ENCODE measurements around the gene MTF2. TPM values are rescaled to one million over a fixed set of nuclear protein-coding genes. Genes with fewer than 3 reads are reported as not detected.

The MTF2 gene
- total RNA-seq, 1 experiment from 2014 or later: 30.7 TPM

- DNase-seq (ENCODE audit: low spot score): no peak
These were observed 107.6 kb downstream of the MTF2 start for GRCh38 chr1:93186667-93187066.

Other genes with a start within 250 kb of the MTF2 start
- 799 and 911 TPM in 2 replicates for gene RPL5, start 247.2 kb upstream of the MTF2 start, total RNA-seq (2014; rRNA removed; shearing (Covaris generic))
- gene DIPK1A, start 117.8 kb upstream of the MTF2 start, total RNA-seq (2014; rRNA removed; shearing (Covaris generic)): 7.3 and 8.5 TPM in 2 replicates
- gene TMED5, start 101.1 kb downstream of the MTF2 start, total RNA-seq (2014; rRNA removed; shearing (Covaris generic)): 31.1 and 37.8 TPM in 2 replicates
- 10.0 and 11.7 TPM in 2 replicates for gene CCDC18, start 101.4 kb downstream of the MTF2 start, total RNA-seq (2014; rRNA removed; shearing (Covaris generic))